NT2/D1 (cell line): Measurements from ENCODE around the gene ANKRD13A.

Experiments
- SUZ12 ChIP-seq: IDR thresholded peaks from 2 replicates; pipeline ENCODE4 v1.6.1; 2011; ENCODE audit not compliant: insufficient read length, insufficient read depth; ENCODE audit errors: extremely low read depth
- YY1 ChIP-seq: IDR thresholded peaks from 2 replicates; pipeline ENCODE4 v1.6.1; 2011; ENCODE audit not compliant: insufficient read length, insufficient read depth
- ZNF274 ChIP-seq: IDR thresholded peaks from 2 replicates; pipeline ENCODE4 v1.6.1; 2011; ENCODE audit warnings: mild to moderate bottlenecking, low read depth, low read length

DNA sequence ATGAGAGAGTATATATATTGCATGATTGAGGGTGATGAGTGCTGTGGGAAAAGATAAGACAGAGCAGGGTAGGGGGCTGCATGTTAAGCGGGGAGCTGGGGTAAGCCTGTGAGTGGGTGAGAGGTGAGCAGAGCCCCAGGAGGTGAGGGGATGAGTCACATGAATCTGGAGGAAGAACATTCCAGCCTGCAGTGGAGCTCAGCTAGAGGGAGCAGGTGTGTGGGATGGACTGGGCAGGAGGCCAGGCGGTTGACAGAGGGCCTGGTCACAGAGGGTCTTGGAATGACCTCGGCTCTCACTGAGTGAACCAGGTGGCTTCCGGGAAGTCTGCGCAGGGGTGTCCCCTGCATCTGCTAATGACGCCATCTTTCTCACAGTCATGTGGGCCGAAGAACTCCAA is 47.5 kb upstream of the ANKRD13A start:
- TF ChIP-seq SUZ12 (no peak), YY1 (no peak), ZNF274 (no peak)
